Loucy (cell line): ENCODE measurements around the gene LYPD3.

ENCODE experiments used
- CTCF ChIP-seq: fragments of 200-600 bp; sonication (generic); conservative IDR thresholded peaks from 2 replicates; pipeline ENCODE4 v1.5.1; 2014; ENCODE audit warnings: mild to moderate bottlenecking, antibody characterized with exemption, low read length
- EZH2phosphoT487 ChIP-seq: fragments of 200-600 bp; IDR thresholded peaks from 2 replicates; pipeline ENCODE4 v1.6.1; 2018; ENCODE audit warnings: antibody characterized with exemption, mild to moderate bottlenecking, moderate library complexity, borderline replicate concordance

- TF ChIP-seq CTCF = no peak
- TF ChIP-seq EZH2phosphoT487 = no peak
These were observed 39.7 kb upstream of the LYPD3 start for GRCh38 chr19:43505186-43505456.
